Endothelial cell of umbilical vein (primary cell): ENCODE results near the gene FOXL2. TPM values are rescaled to one million over a fixed set of nuclear protein-coding genes. Genes with fewer than 3 reads are reported as not detected.

ENCODE experiments used
- BruUV-seq: library from RNA; stranded (reverse); fragments of 400-500 nt; replicated peaks from 2 replicates; lab custom pipeline; 2021; lab: Mats Ljungman, UMichigan
- CTCF ChIA-PET: fragments of 300-600, 350-600 bp; sonication (Branson Sonifier 250); formaldehyde crosslinking; loops from one replicate; lab custom pipeline; 2021; ENCODE audit warnings: antibody characterized with exemption, inconsistent platforms; lab: Charles Lee
- POLR2A ChIA-PET: fragments of 300-600, 350-600 bp; sonication (Branson Sonifier 250); formaldehyde crosslinking; loops from one replicate; lab custom pipeline; 2021; ENCODE audit warnings: antibody characterized with exemption, inconsistent platforms; lab: Charles Lee
- DNase-seq: peaks from one replicate; pipeline ENCODE4 v3.0.0-alpha.2; 2011; ENCODE audit warnings: low read depth, low spot score
- FAIRE-seq: peaks from 2 replicates; lab custom pipeline; 2011; peaks lifted over from hg19 to GRCh38; lab: Jason Lieb, UNC
- H2AFZ ChIP-seq: 2 replicates; pipeline ENCODE4 v1.6.0; 2012; ENCODE audit warnings: low read depth, low read length, control low read depth, inconsistent platforms
- H3K27ac ChIP-seq: 2 replicates; pipeline ENCODE4 v1.5.1; 2011; ENCODE audit warnings: low read depth, mild to moderate bottlenecking, control low read depth, low read length, moderate library complexity; ENCODE audit not compliant: insufficient read depth
- H3K27me3 ChIP-seq, 2 experiments: 2 replicates each; pipeline versions ENCODE4 v1.6.0 to v1.6.1; 2011; ENCODE audit warnings: low read length in 2 of 2, mixed read lengths in 1 of 2; ENCODE audit not compliant: control insufficient read depth in 2 of 2, insufficient read depth in 2 of 2
- H3K36me3 ChIP-seq, 2 experiments: 2 replicates in 1 of 2; 3 replicates in 1 of 2; pipeline ENCODE4 v1.5.1; 2011; ENCODE audit warnings: low read length in 2 of 2, mild to moderate bottlenecking in 1 of 2, moderate library complexity in 1 of 2; ENCODE audit not compliant: control insufficient read depth in 2 of 2, insufficient read depth in 2 of 2; ENCODE audit errors: extremely low read depth in 1 of 2
- H3K4me1 ChIP-seq: 3 replicates; pipeline ENCODE4 v1.5.1; 2011; ENCODE audit warnings: mild to moderate bottlenecking, low read length; ENCODE audit not compliant: control insufficient read depth, insufficient read depth; ENCODE audit errors: extremely low read depth
- H3K4me2 ChIP-seq: 2 replicates; pipeline ENCODE4 v1.6.1; 2011; ENCODE audit warnings: low read length, control low read depth, mixed read lengths; ENCODE audit not compliant: insufficient read depth
- H3K4me3 ChIP-seq, 3 experiments: fragments of 200-600 bp in 1 of 3; sonication (generic), shearing (Covaris generic) in 1 of 3; replicated peaks in 1 of 3; 2 replicates each; pipeline ENCODE4 v1.5.1; 2011 to 2016; ENCODE audit warnings: control low read depth in 3 of 3, low read length in 3 of 3, mild to moderate bottlenecking in 2 of 3, inconsistent platforms in 1 of 3, low read depth in 1 of 3, moderate library complexity in 1 of 3; ENCODE audit not compliant: insufficient read depth in 1 of 3
- H3K79me2 ChIP-seq: 2 replicates; pipeline ENCODE4 v1.6.0; 2012; ENCODE audit warnings: low read length, inconsistent platforms; ENCODE audit not compliant: control insufficient read depth, insufficient read depth
- H3K9ac ChIP-seq: replicated peaks from 2 replicates; pipeline ENCODE3; 2011; ENCODE audit warnings: low read length, control low read depth; ENCODE audit not compliant: insufficient read depth; ENCODE audit errors: extremely low read depth
- H3K9me1 ChIP-seq: replicated peaks from 3 replicates; pipeline ENCODE4 v1.6.0; 2011; ENCODE audit warnings: mild to moderate bottlenecking, low read length; ENCODE audit not compliant: control insufficient read depth, insufficient read depth; ENCODE audit errors: extremely low read depth
- H3K9me3 ChIP-seq: replicated peaks from 2 replicates; pipeline ENCODE4 v1.5.1; 2012; ENCODE audit warnings: low read length, inconsistent platforms; ENCODE audit not compliant: control insufficient read depth, insufficient read depth
- H4K20me1 ChIP-seq: replicated peaks from 2 replicates; pipeline ENCODE3; 2011; ENCODE audit warnings: mild to moderate bottlenecking, low read length; ENCODE audit not compliant: control insufficient read depth, insufficient read depth; ENCODE audit errors: extremely low read depth
- CTCF ChIP-seq, 2 donors: IDR thresholded peaks; 1 replicate in 1 of 2; 2 replicates in 1 of 2; pipeline ENCODE4 v1.5.1; 2011; ENCODE audit warnings: low read length in 2 of 2, mild to moderate bottlenecking in 2 of 2, moderate library complexity in 2 of 2, control low read depth in 1 of 2, inconsistent platforms in 1 of 2, low read depth in 1 of 2; ENCODE audit not compliant: insufficient read depth in 1 of 2; ENCODE audit errors: extremely low read depth in 1 of 2
- EZH2 ChIP-seq: IDR thresholded peaks from 2 replicates; pipeline ENCODE4 v1.6.1; 2012; ENCODE audit warnings: borderline replicate concordance, low read depth, mild to moderate bottlenecking, moderate library complexity, low read length, inconsistent platforms; ENCODE audit not compliant: severe bottlenecking
- FOS ChIP-seq: IDR thresholded peaks from 2 replicates; pipeline ENCODE4 v1.6.1; 2011; ENCODE audit warnings: mild to moderate bottlenecking, low read length, moderate library complexity, borderline replicate concordance; ENCODE audit not compliant: insufficient read depth
- GATA2 ChIP-seq: IDR thresholded peaks from 2 replicates; pipeline ENCODE4 v1.7.0; 2011; ENCODE audit warnings: low read depth, mild to moderate bottlenecking, moderate library complexity, mixed read lengths, low read length; ENCODE audit not compliant: insufficient read length, insufficient read depth
- MYC ChIP-seq: IDR thresholded peaks from one replicate; pipeline ENCODE4 v1.6.1; 2011; ENCODE audit warnings: mild to moderate bottlenecking, low read depth, low read length
- POLR2AphosphoS5 ChIP-seq: IDR thresholded peaks from 2 replicates; pipeline ENCODE4 v1.6.1; 2012; ENCODE audit warnings: low read depth, mild to moderate bottlenecking, control low read depth, low read length, moderate library complexity; ENCODE audit not compliant: insufficient read depth
- dilution Hi-C: fragments of 300-500 bp; cut with MboI; formaldehyde crosslinking; loops from one replicate; pipeline ENCODE4 v1.15.0; 2019; ENCODE audit warnings: low sequenced_read_pairs; ENCODE audit not compliant: extremely low pct_ligation_motif_present
- intact Hi-C: fragments of 100-400 bp; cut with micrococcal nuclease; formaldehyde crosslinking; loops from one replicate; pipeline ENCODE4 v1.10.0; 2022
- polyA plus RNA-seq, 4 experiments: library from polyadenylated mRNA; depleted of rRNA in 3 of 4; stranded (reverse) in 3 of 4; unstranded in 1 of 4; fragments of >200 nt; gene quantifications; 2 replicates each; pipeline versions ENCODE4 v1.2.1 to v1.2.3, GENCODE V29; 2011 to 2012; ENCODE audit warnings: missing spikeins in 1 of 4
- total RNA-seq: library from RNA; stranded (reverse); gene quantifications from 2 replicates; pipeline ENCODE4 v1.2.3, GENCODE V29; 2021

FOXL2 gene
- total and polyA plus RNA-seq, 2 donors (not counting 3 experiments of a cell fraction or from before 2014, with no cell fraction given), result not detected

DNA sequence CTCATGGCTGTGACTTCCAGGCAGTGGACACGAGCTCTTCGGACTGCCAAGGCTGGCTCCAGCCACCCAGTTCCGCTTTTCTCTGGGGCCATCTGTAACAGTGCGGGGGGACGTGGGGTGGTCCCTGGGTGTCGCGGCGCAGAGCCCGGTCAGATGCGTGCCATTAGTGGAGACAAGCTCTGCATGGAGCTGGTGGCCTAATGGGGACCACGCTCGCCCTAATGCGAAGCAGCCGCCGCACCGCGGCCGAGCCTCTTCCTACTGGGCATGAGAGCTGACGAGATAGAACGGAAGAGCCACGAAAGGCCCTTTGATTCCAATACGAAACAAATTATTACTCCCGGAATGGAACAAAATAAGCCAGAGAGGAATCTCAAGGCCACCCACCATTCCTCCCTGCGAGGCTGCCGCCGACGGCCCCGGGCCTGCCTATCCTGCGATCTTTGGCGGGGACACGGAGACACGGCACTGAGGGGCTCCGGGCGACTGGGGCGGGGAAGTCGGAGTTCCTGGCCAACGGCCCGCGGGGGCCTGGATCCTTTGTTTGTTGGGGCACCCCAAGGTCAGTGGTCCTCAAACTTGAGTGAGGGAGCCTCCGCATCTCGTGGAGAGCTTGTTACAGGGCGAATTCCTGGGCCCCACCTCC, 18.1 kb downstream of the FOXL2 start:
- dilution Hi-C loops (no loop called here), intact Hi-C loops (loop anchor here (10.0 kb wide), 1 partner anchor 744 kb away; the partner anchor contains the start of gene ARMC8)
- no peaks in the 10 kb centered on the region for H3K4me1 ChIP-seq
- FAIRE-seq (no peak), DNase-seq (no peak)
- peaks cover 1 to 2% of the 10 kb centered on the region in 2 experiments for H3K27me3 ChIP-seq
- ChIA-PET POLR2A (no interaction called here), CTCF (no interaction called here)
- no peaks in the 10 kb centered on the region for H3K79me2 ChIP-seq
- no peak overlapping the region for H3K9ac ChIP-seq
- H4K20me1 ChIP-seq, result no peaks in the 10 kb centered on the region
- H3K27ac ChIP-seq, result no peak overlapping the region
- no peak overlapping the region for H3K4me3 ChIP-seq
- BruUV-seq, result no TSS peak
- H3K4me2 ChIP-seq, result no peak overlapping the region
- TF ChIP-seq GATA2 (no peak), CTCF (IDR thresholded peaks at IDR 0.05; ENCODE audit: extremely low read depth in 1 of 2, insufficient read depth in 1 of 2, low read depth in 1 of 2, low read length in 2 of 2) (no peak), EZH2 (no peak), FOS (no peak), MYC (no peak), POLR2AphosphoS5 (no peak)
- no peak overlapping the region for H2AFZ ChIP-seq
- H3K9me3 ChIP-seq, result no peaks in the 10 kb centered on the region
- H3K36me3 ChIP-seq, result no peaks in the 10 kb centered on the region
- no peaks in the 10 kb centered on the region for H3K9me1 ChIP-seq
